SK-N-MC (cell line): ENCODE results near the gene SLC28A3.

Experiments
- EZH2 ChIP-seq: fragments of 200-600 bp; sonication (generic); IDR thresholded peaks from one replicate; pipeline ENCODE4 v1.6.1; 2017; ENCODE audit warnings: antibody characterized with exemption
- POLR2AphosphoS5 ChIP-seq: IDR thresholded peaks from 2 replicates; pipeline ENCODE4 v1.6.1; 2012; ENCODE audit warnings: mild to moderate bottlenecking, low read depth, low read length, borderline replicate concordance

DNA sequence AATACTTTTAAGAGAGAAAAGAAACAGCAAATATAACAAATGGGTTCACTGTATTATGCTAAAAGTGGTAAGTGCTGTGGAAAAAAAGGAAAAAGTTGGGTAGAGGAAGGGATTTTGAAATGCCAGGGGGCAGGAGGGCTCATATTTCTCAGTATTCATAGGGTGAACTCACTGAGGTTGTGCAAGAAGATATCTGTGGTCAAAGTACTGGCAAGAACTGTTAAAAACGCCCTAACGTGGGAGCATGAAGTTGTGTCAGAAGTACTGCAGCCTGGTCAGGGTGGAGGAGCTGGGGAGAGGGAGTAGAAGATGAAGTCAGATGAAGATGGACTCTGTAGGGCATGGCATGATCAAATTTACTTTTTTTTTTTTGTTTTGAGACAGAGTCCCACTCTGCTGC, 31.2 kb upstream of the SLC28A3 start:
- no peak for TF ChIP-seq EZH2
- TF ChIP-seq POLR2AphosphoS5: no peak
